GM13977 (cell line): Measurements from ENCODE around the gene ITSN1.
"Not testable (repeated sequence)": the region's sequence is repeated elsewhere in the genome, so short reads cannot be mapped to it uniquely, and the experiment has no call there.

Experiments used
- DNase-seq: peaks from one replicate; pipeline ENCODE4 v3.0.0; 2012; ENCODE audit warnings: low spot score
- CTCF ChIP-seq: IDR thresholded peaks from 2 replicates; pipeline ENCODE4 v1.5.1; 2012; ENCODE audit warnings: mild to moderate bottlenecking, control low read depth; ENCODE audit not compliant: insufficient read depth; ENCODE audit errors: extremely low read depth, missing control alignments
- in situ Hi-C: fragments of 300-500 bp; cut with MboI; formaldehyde crosslinking; loops from one replicate; pipeline ENCODE4 v1.12.0; 2022; ENCODE audit warnings: low sequenced_read_pairs, low pct_unique_long_range_greater_than_20kb, mixed read lengths, inconsistent platforms; ENCODE audit not compliant: unreplicated experiment

Gene ITSN1

GRCh38 chr21:33667636-33668035 is 25.3 kb downstream of the ITSN1 start:
- in situ Hi-C loops = no loop called here
- DNase-seq = no peak

GRCh38 chr21:33668180-33668579 is 25.9 kb downstream of the ITSN1 start:
- in situ Hi-C loops = no loop called here
- DNase-seq = no peak
- TF ChIP-seq CTCF = no peak

More at GRCh38 chr21:33667636-33668035, 25.3 kb downstream of the ITSN1 start:
- TF ChIP-seq CTCF = no peak

GRCh38 chr21:33668620-33669019 is 26.3 kb downstream of the ITSN1 start:
- no peak for DNase-seq
- no peak for TF ChIP-seq CTCF
- in situ Hi-C loops = no loop called here

GRCh38 chr21:33670076-33670978 is 28.0 kb downstream of the ITSN1 start:
- in situ Hi-C loops = no loop called here

GRCh38 chr21:33673473-33673872 is 31.2 kb downstream of the ITSN1 start:
- in situ Hi-C loops = no loop called here
- no peak for TF ChIP-seq CTCF
- no peak for DNase-seq

More at GRCh38 chr21:33670076-33670978, 28.0 kb downstream of the ITSN1 start:
- TF ChIP-seq CTCF = no peak
- no peak for DNase-seq

- in situ Hi-C loops = no loop called here
- no peak for TF ChIP-seq CTCF
- DNase-seq = no peak
Measured at GRCh38 chr21:33674226-33674625, 31.9 kb downstream of the ITSN1 start.

GRCh38 chr21:33676666-33677065 is 34.4 kb downstream of the ITSN1 start:
- in situ Hi-C loops = not testable (repeated sequence)

More at GRCh38 chr21:33676666-33677065, 34.4 kb downstream of the ITSN1 start:
- DNase-seq = not testable (repeated sequence)
